BLaER1 treated with 17β-estradiol and CSF1 and Interleukin-3, amounts not matched to agents 10 nM and 100 nM (cell line): ENCODE results near the gene RAB17.
A peak's percentile ranks its signal among the peaks of the same experiment; 100 is the strongest.

Experiments used
- H3K27ac ChIP-seq, 11 experiments: shearing (Covaris generic); formaldehyde crosslinking; 2 replicates each; pipeline ENCODE4 v1.8.1; 2022
- H3K27me3 ChIP-seq, 11 experiments: shearing (Covaris generic); formaldehyde crosslinking; 2 replicates each; pipeline ENCODE4 v1.8.1; 2022
- H3K36me3 ChIP-seq, 11 experiments: shearing (Covaris generic); formaldehyde crosslinking; 2 replicates each; pipeline ENCODE4 v1.8.1; 2022
- H3K4me1 ChIP-seq, 10 experiments: shearing (Covaris generic); formaldehyde crosslinking; 2 replicates each; pipeline ENCODE4 v1.8.1; 2022
- H3K4me2 ChIP-seq, 11 experiments: shearing (Covaris generic); formaldehyde crosslinking; 2 replicates each; pipeline ENCODE4 v1.8.1; 2022
- H3K4me3 ChIP-seq, 10 experiments: shearing (Covaris generic); formaldehyde crosslinking; 2 replicates each; pipeline ENCODE4 v1.8.1; 2022
- H3K9ac ChIP-seq, 11 experiments: shearing (Covaris generic); formaldehyde crosslinking; 2 replicates each; pipeline ENCODE4 v1.8.1; 2022
- H3K9me3 ChIP-seq, 11 experiments: shearing (Covaris generic); formaldehyde crosslinking; replicated peaks in 1 of 11; 2 replicates each; pipeline ENCODE4 v1.8.1; 2022
- H4K20me1 ChIP-seq, 11 experiments: shearing (Covaris generic); formaldehyde crosslinking; 2 replicates each; pipeline ENCODE4 v1.8.1; 2022
- Cebpa-rat ChIP-seq, 11 experiments: shearing (Covaris generic); IDR thresholded peaks; 2 replicates each; pipeline ENCODE4 v1.8.1; 2022

Gene RAB17

DNA sequence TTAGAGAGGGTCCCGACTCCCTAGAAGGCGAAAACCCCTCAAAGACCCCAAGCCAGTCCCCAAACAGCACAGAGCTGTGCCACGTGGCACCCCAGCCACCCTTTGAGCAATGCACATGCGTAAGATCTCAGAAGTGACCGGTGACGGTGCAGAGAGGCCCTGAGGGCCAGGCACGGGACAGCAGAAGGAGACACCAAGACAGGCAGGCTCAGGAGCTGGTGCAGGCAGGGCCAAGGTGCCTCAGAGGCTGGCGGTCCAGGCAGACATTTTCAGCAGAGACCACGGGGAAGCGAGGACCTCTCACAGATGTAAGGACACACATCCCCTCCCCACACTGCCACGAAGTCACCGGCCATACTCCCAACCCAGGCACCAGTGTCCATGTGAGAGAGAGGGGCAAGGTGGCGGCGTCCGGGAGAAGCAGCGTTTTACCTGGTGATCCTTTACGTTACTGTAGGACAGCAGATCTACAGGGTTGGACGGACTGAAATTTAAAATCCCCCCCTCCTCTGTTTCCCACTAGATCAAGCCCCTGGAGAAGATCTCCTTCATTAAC is 2.0 kb upstream of the RAB17 start:
- Histone ChIP-seq H3K4me3 (peak overlapping the region in 1 of 10 experiments; percentile 2; a peak in 1 of 20 replicates), H3K4me2 (peak overlapping the region; percentile 89 to 99 (median 93)), H3K27ac (peak overlapping the region in 10 of 11 experiments; percentile 1 to 89 (median 80); a peak in 15 of 22 replicates), H3K9me3 (peaks cover 0 to 6% (median 0%) of the 10 kb centered on the region in 11 experiments; a peak in 3 of 22 replicates), H3K27me3 (no peaks in the 10 kb centered on the region), H3K9ac (peak overlapping the region in 8 of 11 experiments; percentile 18 to 83 (median 66); a peak in 13 of 22 replicates), H3K4me1 (peaks cover 91 to 100% (median 100%) of the 10 kb centered on the region in 10 experiments), H3K36me3 (peaks cover 0 to 23% (median 7%) of the 10 kb centered on the region in 11 experiments; a peak in 7 of 22 replicates), H4K20me1 (peaks cover 0 to 6% (median 0%) of the 10 kb centered on the region in 11 experiments; a peak in 3 of 22 replicates)
- no peak for TF ChIP-seq Cebpa-rat (IDR thresholded peaks at IDR 0.05)

DNA sequence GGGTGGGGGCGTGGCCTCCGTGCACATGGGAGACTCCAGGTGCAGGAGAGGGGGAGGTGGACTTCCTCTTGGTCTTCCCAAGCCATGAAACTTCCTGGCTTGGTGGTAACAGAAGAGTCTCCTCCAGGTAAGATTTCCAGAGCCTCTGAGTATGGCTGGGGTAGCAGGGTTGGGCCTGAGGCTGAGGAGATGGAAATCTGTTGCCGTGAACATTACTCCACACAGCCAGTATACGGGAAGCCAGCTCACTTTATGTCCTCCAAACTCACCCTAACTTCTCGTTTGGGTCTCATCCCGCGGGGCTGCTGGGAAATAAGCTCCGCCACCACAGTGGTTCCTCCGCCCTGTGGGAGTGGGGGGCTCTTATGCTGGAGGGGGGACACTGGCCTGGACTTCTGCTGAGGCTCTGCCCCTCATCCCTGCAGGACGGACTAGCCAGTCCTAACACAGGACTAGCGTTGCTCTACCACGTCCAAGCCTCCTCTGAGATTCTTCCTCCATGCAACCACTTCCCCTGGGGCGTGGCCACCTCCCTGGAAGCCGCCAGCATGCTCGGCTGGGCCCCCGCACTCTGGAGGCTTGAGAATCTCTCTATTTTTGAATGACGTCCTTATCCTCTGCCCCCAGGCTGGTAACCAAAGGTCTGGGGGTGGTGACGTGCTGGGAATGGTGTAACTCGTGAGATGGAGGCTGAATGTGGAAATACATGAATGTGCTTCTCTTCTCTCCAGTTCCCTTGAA is 777 bp upstream of the RAB17 start:
- peak overlapping the region; percentile 55 to 81 (median 70); a peak in 21 of 22 replicates for H3K9ac ChIP-seq

DNA sequence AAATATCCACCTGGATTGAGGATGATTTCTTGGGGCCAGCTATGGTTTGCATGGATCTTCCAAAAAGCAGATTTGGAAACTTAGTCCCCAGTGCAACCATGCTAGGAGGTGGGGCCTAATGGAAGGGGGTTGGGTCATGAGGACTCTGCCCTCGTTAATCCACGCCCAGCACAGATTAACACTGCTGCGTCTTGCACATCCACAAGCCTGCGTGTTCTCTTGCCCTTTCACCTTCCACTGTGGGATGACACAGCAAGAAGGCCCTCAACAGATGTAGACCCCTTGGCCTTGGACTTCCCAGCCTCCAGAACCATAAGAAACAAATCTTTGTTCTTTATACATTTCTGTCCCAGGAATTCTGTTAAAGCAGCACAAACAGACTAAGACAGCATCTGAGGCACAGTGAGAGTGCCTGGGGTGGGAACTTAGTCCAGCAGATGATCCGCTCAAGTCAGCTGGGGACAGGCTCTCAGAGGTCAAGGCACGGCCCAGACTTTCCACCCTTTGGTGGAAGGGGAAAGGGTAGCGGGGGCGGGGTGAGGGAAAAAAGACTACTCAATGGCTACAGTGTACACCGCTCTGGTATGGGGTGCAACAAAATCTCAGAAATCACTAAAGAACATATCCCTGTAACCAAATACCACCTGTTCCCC is 2.4 kb downstream of the RAB17 start:
- no peaks in the 10 kb centered on the region for H3K27me3 ChIP-seq
- H3K9me3 ChIP-seq = peaks cover 0 to 6% (median 0%) of the 10 kb centered on the region in 11 experiments; a peak in 3 of 22 replicates
- H3K4me1 ChIP-seq = peaks cover 82 to 100% (median 99%) of the 10 kb centered on the region in 10 experiments
- no peak for TF ChIP-seq Cebpa-rat (IDR thresholded peaks at IDR 0.05)
- H3K4me3 ChIP-seq = no peak overlapping the region
- peak overlapping the region; percentile 59 to 99 (median 93); a peak in 20 of 22 replicates for H3K4me2 ChIP-seq
- H3K9ac ChIP-seq = no peak overlapping the region
- no peak overlapping the region for H3K27ac ChIP-seq
- peaks cover 0 to 30% (median 0%) of the 10 kb centered on the region in 11 experiments; a peak in 7 of 22 replicates for H4K20me1 ChIP-seq
- H3K36me3 ChIP-seq = peaks cover 0 to 39% (median 15%) of the 10 kb centered on the region in 11 experiments; a peak in 12 of 22 replicates

More for the DNA sequence above, 777 bp upstream of the RAB17 start:
- Histone ChIP-seq H3K4me2 (peak overlapping the region; percentile 89 to 99 (median 93)), H3K27ac (peak overlapping the region; percentile 38 to 89 (median 81)), H3K4me3 (peak overlapping the region; percentile 38 to 69 (median 50)), H3K27me3 (no peaks in the 10 kb centered on the region), H3K36me3 (peaks cover 0 to 24% (median 7%) of the 10 kb centered on the region in 11 experiments; a peak in 7 of 22 replicates), H4K20me1 (peaks cover 0 to 14% (median 0%) of the 10 kb centered on the region in 11 experiments; a peak in 4 of 22 replicates), H3K9me3 (peaks cover 0 to 6% (median 0%) of the 10 kb centered on the region in 11 experiments; a peak in 3 of 22 replicates), H3K4me1 (peaks cover 91 to 100% (median 100%) of the 10 kb centered on the region in 10 experiments)
- TF ChIP-seq Cebpa-rat (IDR thresholded peaks at IDR 0.05) = no peak

DNA sequence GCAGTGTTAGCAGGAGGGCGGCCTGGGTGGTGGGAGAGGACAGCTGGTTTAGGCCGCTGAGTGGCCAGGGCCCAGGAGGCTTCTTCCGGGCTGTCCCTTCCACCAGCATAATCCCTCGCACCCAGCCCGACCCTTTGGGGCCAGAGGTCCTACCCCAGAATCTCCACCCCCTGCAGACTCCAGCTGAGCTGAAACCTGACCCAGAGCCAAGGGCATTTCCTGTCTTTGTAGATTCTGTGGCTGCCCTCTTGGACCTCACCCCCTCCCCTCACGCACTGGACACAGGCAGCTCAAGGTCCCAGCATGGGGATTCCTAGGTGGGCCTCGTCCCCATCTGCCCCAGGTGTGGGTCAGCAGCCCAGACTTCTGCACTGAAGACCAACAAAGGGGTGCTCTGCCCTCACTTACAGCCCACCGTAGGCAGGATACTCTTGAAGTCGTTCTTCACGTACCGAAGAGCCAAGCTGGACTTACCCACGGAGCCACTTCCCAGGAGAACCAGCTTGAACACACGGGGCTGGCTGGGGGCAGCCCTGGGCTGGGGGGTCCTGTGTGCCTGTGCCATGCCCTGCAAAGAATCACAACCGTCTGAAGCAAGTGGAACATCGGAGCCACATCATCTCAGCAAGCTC is 4.8 kb downstream of the RAB17 start:
- Histone ChIP-seq H3K4me2 (peak overlapping the region; percentile 59 to 99 (median 93)), H3K36me3 (peaks cover 0 to 54% (median 22%) of the 10 kb centered on the region in 11 experiments; a peak in 12 of 22 replicates), H4K20me1 (peaks cover 0 to 43% (median 5%) of the 10 kb centered on the region in 11 experiments; a peak in 8 of 22 replicates), H3K9me3 (peaks cover 0 to 6% (median 0%) of the 10 kb centered on the region in 11 experiments; a peak in 3 of 22 replicates), H3K27me3 (no peaks in the 10 kb centered on the region), H3K9ac (peak overlapping the region in 5 of 11 experiments; percentile 11 to 38 (median 17); a peak in 5 of 22 replicates), H3K4me1 (peaks cover 59 to 95% (median 90%) of the 10 kb centered on the region in 10 experiments), H3K4me3 (no peak overlapping the region), H3K27ac (peak overlapping the region in 1 of 11 experiments; percentile 34; a peak in 1 of 22 replicates)
- no peak for TF ChIP-seq Cebpa-rat (IDR thresholded peaks at IDR 0.05)

DNA sequence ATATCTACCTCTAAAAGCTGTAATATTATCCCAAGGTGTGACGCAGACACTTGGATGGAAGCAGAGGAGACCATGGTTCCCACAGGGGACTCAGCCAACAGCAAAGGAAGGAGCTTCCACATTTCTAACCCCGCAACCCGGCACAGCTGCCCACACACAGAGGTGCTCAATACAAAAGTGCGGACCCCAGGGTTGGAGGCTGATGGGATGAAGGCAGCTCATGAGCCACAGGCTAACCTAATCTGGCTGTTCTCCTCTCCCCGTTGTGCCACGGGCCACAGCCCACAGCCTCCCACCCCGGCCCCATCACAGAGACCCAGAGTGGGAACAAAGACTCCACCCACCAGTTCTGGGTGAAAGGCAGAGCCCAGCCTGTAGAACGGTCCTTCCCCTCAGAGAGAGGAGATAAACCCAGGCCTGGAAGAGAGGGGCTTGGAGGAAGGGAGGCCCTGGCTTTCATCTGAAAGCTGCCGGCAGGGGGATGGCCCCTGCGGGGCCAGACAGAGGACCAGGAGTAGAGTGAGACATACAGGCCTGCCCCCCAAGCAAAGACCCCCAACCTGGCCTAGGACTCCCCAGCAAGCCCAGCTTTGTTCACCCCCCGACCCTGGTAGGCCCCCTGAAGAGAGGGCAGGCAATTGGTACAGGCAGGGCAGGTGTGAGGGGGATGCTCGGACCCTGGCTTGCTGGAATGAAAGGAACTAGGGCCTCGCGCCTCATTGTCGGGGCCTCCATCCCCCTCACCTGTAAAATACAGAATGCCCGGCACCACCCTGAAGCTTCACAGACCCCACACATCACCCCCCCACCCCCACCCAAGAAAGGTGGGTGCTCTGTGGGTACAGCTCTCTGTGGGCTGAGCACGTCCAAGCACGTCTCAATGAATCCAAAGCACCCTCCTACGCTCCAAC is 6.9 kb downstream of the RAB17 start:
- Histone ChIP-seq H3K4me3 (no peak overlapping the region), H3K27me3 (no peaks in the 10 kb centered on the region), H3K4me2 (peak overlapping the region; percentile 9 to 96 (median 65); a peak in 18 of 22 replicates), H4K20me1 (peaks cover 0 to 43% (median 5%) of the 10 kb centered on the region in 11 experiments; a peak in 8 of 22 replicates), H3K9ac (peak overlapping the region in 3 of 11 experiments; percentile 28 to 35 (median 32); a peak in 3 of 22 replicates), H3K27ac (no peak overlapping the region; a peak in 1 of 22 replicates), H3K9me3 (peaks cover 0 to 6% (median 0%) of the 10 kb centered on the region in 11 experiments; a peak in 3 of 22 replicates), H3K36me3 (peaks cover 0 to 64% (median 27%) of the 10 kb centered on the region in 11 experiments; a peak in 16 of 22 replicates), H3K4me1 (peaks cover 57 to 86% (median 79%) of the 10 kb centered on the region in 10 experiments)
- TF ChIP-seq Cebpa-rat (IDR thresholded peaks at IDR 0.05) = no peak

DNA sequence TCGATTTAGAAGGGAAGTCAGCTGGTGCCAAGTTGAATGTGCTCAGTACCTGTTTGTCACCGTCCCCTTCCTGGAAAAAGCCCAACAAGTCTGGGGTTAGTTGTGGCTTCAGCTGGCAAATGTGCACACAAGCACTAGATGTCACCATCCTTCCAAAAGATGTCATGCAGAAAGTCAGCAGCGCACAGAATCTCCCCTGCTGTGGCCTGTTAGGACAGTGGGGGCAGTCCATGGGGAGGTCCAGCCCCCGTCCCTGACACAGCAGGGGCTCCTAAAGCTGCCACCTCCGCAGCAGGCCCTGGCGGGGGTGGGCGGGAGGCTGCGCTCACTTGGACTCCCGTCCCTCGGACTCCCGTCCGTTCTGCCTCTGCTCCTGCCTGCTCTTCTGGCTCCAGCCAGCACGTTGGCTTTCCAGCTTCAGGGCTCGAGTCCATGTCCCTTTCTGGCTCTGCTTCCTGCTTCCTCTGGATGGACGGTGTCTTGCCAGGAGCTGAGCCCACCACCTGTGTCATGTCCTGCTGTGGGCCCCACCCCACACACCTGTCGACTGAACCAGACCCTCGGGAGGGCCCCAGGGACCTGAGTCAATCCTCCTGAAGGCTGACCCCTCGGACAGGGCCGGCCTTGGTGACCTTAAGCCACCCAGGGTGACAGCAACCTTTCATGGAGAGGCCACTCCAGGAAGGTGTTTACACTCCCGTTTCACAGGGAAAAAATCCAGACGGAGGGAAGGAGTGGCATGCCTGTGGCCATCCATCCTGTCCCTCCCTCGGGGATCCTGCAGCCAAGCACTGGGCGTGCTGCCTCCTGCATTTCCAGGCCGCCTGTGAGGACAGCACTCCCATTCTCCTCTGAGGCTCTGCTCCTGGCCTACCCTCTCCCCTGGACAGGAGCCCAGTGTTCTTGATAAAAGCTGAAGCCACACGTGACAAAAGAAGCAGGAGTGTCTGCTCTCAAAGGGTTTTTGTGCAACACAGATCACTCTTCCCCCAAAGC is 8.5 kb downstream of the RAB17 start:
- Histone ChIP-seq H3K4me2 (peak overlapping the region in 10 of 11 experiments; percentile 2 to 45 (median 24); a peak in 15 of 22 replicates), H4K20me1 (peaks cover 0 to 49% (median 5%) of the 10 kb centered on the region in 11 experiments; a peak in 8 of 22 replicates), H3K27me3 (no peaks in the 10 kb centered on the region), H3K36me3 (peaks cover 2 to 64% (median 32%) of the 10 kb centered on the region in 11 experiments; a peak in 19 of 22 replicates), H3K9me3 (no peaks in the 10 kb centered on the region), H3K27ac (peak overlapping the region in 2 of 11 experiments; percentile 7 to 14; a peak in 3 of 22 replicates), H3K4me3 (no peak overlapping the region), H3K4me1 (peaks cover 42 to 70% (median 63%) of the 10 kb centered on the region in 10 experiments), H3K9ac (peak overlapping the region in 4 of 11 experiments; percentile 1 to 17 (median 8); a peak in 1 of 22 replicates)
- no peak for TF ChIP-seq Cebpa-rat (IDR thresholded peaks at IDR 0.05)
